GM12875 (cell line): ENCODE results near the gene BHLHA9.

Experiments used
- H3K4me3 ChIP-seq: one replicate; pipeline ENCODE4 v1.5.1; 2011; ENCODE audit warnings: low read depth, low read length, control low read depth
- CTCF ChIP-seq: IDR thresholded peaks from 2 replicates; pipeline ENCODE4 v1.5.1; 2011; ENCODE audit warnings: low read depth, mild to moderate bottlenecking, control low read depth, inconsistent platforms, low read length, moderate library complexity, borderline replicate concordance; ENCODE audit not compliant: insufficient read depth

BHLHA9 gene

GRCh38 chr17:1227917-1228780 is 42.1 kb upstream of the BHLHA9 start:
- TF ChIP-seq CTCF = no peak
- peak overlapping the region; percentile 91 for H3K4me3 ChIP-seq

GRCh38 chr17:1228781-1229348 is 41.4 kb upstream of the BHLHA9 start:
- peak overlapping the region; percentile 91 for H3K4me3 ChIP-seq
- TF ChIP-seq CTCF = no peak

DNA sequence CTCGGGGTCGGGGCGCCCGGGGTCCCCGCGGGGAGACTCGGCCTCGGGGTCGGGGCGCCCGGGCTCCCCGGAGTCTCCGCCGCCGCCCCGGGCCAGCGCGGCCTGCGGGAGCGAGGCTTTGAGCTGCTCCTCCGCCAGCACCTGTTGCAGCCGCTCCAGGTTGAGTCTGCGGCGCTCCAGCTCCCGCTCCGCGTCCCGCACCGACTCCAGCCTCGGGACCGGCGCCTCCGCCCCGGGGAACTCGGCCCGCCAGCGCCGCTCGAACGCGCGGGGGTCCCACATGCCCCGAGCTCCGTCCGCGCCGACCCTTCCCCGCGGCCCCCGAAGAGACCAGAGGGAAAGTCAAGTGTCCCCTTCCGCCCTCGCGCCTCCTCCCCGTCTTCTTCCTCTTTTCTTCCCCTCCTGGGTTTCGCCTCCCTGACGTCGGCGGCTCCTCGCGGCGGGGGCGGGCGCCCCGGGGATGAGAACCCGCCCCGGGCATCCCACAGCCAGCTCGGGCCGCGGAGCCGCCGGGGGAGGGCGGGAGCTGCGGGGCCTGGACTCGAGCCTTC is 40.8 kb upstream of the BHLHA9 start:
- no peak for TF ChIP-seq CTCF
- peak overlapping the region; percentile 91 for H3K4me3 ChIP-seq

- H3K4me3 ChIP-seq = peak overlapping the region; percentile 91
- no peak for TF ChIP-seq CTCF
Measured at GRCh38 chr17:1229900-1230501, 40.2 kb upstream of the BHLHA9 start.

DNA sequence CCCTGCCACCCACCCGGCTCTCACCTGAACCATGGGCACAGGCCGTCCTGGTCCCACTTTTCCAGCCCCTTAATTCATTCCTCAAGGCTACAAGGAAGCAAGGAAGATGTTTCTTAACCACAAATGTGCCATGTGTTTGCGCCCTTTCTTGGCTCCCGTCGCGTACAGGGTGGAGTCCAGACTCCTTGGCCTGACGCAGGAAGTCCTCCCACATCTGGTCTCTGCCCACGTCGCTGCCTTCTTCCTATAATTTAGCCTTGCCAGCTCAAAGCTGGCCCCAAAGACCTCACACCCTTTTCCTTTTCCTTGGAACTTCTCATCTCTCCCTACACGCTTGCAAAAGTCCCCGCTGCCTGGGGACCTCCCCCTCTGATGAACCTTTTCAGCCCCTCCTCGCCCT is 38.8 kb upstream of the BHLHA9 start:
- H3K4me3 ChIP-seq = no peak overlapping the region

GRCh38 chr17:1232331-1232730 is 37.9 kb upstream of the BHLHA9 start:
- no peak for TF ChIP-seq CTCF
- no peak overlapping the region for H3K4me3 ChIP-seq

More for the DNA sequence above, 38.8 kb upstream of the BHLHA9 start:
- TF ChIP-seq CTCF = no peak

- H3K4me3 ChIP-seq = no peak overlapping the region
- TF ChIP-seq CTCF = no peak
Measured at GRCh38 chr17:1232786-1233185, 37.5 kb upstream of the BHLHA9 start.
